HG03175 (cell line): Measurements from ENCODE around the gene BCR.
"Not testable (repeated sequence)": the region's sequence is repeated elsewhere in the genome, so short reads cannot be mapped to it uniquely, and the experiment has no call there.

Source experiments
- ATAC-seq: cut with Tn5 transposase; IDR thresholded peaks from one replicate; pipeline ENCODE4 v1.9.1; 2021; ENCODE audit warnings: mild to moderate bottlenecking, moderate library complexity; ENCODE audit not compliant: unreplicated experiment

The BCR gene

DNA sequence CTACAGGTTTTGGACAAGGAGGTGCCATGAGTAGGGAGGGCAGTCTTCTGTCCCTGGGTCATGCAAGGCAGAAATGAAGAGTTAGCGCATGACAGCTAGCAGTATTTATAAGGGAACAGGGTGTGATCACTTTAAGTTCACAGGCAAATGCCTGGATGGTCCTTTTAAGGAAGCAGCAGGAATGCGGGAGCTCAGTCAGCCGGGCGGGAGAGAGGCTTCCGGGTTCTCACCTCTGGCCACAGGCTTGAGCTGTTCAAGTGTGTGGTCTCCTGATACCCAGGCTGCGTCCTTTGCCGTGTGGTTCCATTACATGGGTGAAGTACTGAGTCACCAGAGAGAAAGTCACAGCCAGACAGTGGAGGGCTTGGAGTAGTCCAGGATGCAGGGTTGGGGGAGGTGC is 105.4 kb downstream of the BCR start:
- ATAC-seq = no peak

DNA sequence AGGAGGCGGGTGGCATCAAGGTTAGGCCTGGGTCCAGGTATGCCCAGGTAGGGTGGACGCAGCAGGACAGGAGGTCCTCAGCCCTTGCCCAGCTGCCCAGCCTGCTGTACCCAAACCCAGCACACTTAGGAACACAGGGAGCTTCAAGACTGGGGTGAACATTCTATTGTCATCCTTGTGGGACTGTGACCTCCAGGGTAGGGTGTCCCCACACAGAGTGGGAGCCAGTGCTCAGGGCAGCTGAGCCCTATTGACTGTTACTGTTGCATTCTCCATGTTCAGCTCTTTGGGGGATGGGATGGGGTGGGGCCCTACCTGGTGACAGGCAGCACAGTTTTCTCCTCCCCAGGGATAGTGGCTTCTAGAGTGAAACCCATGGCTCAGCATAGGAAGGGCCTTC is 106.0 kb downstream of the BCR start:
- no peak for ATAC-seq

DNA sequence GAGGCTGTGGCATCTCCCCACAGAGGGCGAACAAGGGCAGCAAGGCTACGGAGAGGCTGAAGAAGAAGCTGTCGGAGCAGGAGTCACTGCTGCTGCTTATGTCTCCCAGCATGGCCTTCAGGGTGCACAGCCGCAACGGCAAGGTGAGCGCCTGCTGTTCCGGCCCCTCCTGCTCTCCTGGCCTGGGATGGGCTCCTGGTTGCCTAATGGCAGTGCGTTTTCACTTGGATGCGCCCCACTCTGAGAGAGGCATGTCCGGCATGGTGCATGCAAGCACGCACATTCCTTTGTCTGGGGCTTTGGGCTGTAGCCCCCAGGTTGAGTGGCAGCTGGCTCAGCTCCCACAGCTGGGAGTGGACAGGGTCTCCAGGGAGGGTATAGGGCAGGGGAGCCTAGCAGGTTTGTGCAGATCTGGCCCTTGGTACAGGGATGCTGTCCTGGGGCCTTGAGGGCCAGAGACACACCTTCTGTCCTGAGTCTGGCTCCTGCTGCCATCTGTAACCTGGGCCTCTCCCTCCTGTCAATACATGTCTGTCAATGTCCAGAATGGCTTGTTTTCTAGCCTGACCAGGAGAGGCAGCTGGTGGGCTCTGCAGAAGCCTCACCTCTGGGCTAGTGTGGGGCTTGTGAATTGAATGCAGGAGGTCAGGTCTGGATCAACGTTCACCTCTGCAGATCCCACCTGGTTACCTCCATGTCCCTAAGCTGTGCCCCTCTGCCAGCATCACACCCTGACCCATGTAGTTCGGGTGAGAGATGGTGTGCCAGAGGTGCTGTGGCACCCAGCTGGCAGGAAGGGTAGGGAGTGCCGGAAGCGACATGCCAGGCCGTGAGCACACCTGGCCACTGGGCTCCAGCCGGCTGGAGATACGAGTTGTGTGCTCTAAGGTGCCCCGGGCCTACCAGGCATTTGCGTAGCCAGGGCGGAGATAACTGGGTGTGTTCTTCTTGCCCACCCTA is 107.1 kb downstream of the BCR start:
- no peak for ATAC-seq

DNA sequence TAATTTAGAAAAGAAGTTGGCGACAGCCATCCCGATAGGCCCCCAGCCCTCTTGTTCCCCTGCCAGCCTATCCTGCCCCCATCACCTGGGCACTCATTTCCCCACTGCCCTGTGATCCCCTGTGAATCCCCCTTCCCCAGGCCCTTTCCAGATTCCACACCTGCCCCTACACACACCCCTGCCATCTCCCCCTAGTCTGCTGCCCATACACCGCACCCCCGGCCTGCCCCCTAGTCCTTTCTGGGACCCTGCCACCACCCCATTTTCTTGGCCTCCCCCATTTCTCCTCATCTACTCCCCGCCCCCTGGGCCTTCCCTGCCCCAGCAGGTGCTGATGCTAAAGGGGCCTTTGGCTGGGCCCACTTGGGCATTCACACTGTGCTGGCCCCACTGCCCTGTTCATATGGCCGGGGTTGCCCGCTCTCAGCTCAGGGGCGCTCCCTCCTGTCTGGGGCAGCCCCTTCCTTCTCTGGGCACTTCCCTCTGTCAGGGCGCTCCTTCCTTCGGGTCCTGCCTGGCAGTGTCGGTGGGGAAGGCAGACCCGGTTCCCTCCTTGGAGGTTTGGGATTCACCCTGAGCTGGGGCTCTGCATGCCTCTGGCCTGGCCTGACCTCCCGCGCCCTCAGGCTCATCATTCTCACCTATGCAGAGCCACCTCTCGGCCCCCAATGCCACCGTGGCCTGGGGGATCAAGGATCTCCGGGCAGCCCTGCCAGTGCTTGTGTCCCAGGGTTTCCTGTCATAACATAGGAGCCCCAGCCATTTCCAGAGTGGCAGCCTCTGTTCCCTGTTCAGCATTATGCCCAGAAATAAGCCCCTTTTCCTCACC is 108.2 kb downstream of the BCR start:
- ATAC-seq = no peak

DNA sequence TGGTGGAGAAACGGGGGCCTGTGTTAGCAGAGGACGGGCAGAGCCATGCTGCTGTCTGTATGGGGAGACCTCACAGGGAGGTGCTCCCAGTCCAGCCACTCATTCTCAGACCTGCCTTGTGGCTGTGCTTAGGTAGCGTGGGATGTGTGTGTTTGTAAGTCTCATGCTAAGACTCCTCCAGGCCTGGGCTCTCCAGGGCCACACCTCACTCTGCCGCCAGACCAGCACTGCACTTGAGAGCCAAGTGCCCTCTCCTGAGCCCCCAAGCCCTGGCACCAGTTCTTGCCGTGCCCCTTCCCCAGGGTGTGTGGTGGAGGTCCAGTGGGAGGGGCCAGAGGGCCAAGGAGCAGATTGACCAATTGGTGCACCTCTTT is 108.8 kb downstream of the BCR start:
- ATAC-seq = no peak

DNA sequence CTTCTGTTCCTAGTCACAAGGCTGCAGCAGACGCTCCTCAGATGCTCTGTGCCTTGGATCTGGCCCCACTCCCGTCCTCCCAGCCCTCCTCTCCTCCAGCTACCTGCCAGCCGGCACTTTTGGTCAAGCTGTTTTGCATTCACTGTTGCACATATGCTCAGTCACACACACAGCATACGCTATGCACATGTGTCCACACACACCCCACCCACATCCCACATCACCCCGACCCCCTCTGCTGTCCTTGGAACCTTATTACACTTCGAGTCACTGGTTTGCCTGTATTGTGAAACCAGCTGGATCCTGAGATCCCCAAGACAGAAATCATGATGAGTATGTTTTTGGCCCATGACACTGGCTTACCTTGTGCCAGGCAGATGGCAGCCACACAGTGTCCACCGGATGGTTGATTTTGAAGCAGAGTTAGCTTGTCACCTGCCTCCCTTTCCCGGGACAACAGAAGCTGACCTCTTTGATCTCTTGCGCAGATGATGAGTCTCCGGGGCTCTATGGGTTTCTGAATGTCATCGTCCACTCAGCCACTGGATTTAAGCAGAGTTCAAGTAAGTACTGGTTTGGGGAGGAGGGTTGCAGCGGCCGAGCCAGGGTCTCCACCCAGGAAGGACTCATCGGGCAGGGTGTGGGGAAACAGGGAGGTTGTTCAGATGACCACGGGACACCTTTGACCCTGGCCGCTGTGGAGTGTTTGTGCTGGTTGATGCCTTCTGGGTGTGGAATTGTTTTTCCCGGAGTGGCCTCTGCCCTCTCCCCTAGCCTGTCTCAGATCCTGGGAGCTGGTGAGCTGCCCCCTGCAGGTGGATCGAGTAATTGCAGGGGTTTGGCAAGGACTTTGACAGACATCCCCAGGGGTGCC is 109.8 kb downstream of the BCR start:
- ATAC-seq = no peak

DNA sequence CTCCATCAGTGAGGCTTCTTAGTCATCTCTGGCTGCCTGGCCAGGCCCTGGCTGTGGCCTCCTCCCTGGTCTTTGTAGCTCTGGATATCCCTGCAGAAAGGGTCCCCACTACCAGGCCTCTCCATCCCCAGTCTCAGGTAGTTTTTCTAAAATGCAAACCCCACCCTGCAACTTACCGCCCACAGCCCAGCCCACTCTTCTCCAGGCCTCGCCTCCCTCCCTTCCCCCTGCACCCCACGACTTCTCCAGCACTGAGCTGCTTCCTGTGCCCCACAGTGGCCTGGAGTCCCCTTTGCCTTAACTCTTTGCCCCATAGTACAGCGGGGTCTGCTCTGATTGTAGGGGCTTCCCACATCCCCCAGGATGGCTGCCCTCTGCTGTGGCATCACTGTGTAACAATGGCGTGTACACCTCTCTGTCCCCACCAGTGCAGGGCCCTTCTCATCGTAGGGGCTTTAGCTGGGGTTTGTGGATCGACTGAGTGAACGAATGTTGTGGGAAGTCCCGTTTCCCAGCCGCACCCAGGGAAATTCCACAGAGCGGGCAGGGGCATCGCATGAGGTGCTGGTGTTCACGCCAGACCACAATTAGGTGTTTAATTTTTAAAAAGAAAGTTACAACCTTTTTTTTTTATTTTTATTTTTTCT is 111.6 kb downstream of the BCR start:
- no peak for ATAC-seq

DNA sequence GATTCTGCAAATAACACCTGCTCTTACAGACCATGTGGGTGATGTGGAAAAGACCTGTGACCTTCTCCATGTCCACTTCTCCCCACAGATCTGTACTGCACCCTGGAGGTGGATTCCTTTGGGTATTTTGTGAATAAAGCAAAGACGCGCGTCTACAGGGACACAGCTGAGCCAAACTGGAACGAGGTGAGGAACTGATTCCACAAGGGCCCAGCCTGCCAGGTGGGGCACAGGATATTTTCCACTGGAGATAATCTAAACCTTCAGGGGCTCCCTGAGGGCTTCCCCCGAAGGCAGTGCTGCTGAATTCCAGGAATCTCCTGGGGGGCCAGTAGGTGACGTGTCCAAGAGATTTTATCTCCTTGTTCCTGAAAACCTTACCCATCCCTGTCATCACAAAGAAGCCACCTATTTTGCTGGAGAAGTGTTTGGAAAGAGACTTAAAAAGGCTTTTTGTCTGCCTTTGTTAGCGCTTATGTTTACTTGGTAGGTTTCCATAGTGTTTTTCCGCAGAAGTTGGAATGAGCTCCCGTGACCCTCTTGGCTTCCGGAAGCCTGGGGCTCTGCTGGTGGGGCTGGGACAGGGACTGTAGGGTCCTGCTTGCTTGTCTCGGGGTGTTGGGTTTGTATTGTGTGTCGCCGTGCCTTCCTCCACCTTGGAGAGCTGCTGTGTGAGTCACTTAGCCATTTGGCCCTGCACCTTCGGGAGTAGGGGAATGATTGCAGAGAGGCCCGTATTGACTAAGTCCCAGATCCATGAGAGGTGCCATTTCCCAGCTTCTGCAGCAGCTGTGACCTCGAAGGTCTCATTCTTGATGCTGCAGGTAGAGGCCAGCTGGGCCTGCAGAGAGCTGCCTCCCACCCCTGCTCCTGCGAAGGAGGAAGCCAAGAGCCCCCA is 112.4 kb downstream of the BCR start:
- no peak for ATAC-seq

DNA sequence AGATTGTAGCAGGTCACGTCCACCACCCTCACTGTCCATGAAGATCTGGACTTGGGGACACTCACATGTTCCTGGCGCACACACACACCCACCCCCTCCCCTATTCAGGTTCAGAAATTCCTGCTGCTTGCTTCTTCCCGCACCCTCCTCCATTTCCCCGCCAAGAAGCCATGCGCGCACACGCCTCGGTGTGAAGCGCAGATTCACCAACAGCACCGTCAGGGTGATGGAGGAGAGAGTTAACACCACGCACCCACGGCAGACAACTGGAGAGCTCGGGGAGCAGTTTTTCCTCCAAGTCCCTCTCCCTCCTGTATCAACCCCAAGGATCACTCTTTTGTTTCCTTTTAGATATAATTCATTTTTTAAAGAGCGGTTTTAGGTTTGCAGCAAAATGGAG is 113.4 kb downstream of the BCR start:
- ATAC-seq = no peak

DNA sequence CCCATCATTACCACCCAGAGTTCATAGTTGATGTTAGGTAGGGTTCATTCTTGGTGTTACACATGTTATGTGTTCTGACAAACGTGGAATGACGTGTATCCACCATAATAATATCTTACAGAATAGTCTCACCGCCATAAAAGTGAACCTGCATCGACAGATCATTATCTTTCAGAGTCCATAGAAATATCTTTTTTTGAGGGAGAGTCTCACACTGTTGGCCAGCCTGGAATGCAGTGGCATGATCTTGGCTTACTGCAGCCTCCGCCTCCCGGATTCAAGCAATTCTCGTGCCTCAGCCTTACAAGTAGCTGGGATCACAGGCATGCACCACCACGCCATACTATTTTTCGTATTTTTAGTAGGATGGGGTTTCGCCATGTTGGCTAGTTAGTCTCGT is 113.9 kb downstream of the BCR start:
- no peak for ATAC-seq

DNA sequence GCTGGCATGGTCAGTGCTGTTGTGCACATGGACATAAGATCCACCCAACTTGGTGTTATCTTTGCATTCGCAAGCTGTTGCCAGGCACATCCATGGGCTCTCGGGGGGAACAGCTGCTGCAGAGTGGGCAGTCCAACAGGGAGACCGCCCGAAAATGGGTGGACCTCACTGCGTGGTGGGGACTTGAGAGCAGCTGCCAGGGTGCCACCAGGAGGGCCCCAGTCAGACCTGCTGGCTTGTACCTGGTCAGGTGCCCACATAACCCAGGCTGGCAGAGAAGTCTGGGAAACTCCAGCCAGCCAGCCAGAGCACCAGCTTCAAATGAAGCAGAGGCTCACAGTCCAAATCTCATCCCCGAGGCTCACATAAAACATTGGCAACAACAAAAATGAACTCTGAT is 120.2 kb downstream of the BCR start:
- ATAC-seq = no peak

DNA sequence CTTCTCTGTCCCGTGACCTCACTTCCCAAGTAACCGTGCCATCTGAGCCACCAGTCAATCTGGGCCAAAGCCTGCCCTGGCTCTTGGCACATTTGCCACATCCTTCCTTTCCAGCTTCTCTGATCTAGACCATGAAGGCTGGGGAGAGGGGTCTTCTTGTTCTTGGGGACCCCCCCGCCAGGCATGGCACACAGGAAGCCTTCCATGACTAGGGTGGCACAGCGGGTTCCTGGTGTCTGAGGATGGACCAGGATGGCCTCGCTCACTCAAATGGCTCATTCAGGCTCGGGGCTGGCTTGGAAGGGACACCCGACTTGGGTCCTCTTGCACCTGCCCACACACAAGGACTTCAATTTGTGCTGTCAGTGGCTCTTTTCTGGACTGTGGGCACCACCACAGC is 121.3 kb downstream of the BCR start:
- no peak for ATAC-seq

DNA sequence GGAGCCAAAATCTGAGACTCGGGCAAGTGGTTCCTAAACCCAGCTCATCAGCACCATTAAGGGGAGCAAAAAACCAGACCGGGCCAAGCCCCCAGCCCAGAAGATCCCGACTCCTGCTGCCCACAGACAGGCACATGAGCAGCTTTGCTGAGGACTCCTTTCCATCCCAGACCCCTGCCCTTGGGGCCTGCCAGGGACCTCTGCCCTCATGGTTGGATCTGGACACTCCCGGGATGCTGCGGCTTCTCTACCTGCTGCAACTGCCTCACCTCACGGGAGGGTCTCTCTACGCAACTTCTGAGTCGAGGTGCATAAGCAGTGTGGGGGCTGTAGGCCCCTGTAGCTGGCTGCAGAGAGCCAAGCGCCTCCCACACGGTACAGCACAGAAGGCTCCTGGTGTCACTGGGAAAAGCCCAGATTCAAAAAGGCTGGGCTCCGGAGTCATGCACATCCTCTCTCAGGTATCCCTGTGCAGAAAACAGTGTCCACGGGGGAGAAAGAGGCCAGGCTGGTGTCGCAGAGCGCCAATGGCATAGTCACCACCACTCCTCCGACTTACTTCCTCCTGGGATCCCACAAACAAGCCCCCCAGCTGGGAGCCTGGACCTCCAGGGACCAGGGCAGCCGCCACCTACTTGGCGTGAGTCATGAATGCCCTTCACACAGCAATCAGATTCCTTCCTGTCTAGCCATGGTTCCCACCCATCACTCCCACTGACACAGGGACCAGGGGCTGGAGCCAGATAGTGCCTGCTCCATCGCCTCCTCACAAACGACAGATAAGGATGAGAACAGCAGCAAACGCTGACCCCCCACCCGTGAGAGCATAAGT is 122.1 kb downstream of the BCR start:
- no peak for ATAC-seq

DNA sequence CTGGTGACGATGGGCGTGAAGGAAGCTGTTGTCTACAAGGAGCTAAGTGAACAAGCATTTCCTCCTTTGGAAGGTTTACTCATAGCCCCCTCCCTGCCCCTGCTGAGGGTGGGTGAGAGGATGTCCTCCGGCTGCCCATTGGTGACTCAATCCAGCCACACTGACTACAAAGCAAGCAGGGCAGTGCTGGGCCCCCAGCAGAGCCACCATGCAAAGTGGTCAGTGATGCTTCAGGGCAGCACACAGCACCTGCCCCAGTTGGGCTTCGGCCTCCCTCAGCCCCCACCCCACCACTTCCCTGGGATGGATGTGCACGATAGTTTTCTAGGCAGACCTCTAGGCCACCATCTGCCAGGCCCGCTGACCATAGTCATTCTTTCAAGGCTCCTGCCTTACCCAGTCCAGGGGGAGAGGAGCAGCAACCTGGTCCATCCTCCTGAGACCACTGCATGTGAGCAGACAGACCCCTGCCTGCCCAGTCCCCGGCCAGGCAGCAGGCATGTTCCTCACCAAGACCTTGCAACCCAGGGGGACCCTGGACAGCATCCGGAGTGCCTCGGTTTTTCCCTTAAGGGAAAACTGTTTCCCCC is 125.1 kb downstream of the BCR start:
- no peak for ATAC-seq

DNA sequence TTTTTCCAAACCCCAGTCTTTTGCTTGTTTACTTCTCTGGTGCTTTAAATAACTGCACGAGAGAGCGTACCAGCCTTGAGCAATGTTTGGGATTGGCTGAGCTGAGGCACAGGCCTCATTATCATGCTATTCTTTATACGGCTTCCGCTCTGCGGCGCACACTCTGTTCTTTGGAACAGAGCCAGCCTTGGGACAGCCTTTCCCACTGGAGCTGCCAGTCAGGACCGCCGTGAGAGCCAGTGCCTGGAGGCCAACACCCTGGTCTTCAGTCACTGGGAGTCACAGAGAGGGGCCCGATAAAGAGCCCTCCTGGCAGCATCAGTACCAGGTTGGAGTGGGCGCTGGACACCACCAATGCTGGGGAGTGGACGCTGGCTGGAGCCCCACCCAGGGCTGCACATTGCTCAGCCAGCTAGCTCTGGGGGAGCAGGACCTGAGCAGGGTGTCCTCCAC is 125.6 kb downstream of the BCR start:
- no peak for ATAC-seq

DNA sequence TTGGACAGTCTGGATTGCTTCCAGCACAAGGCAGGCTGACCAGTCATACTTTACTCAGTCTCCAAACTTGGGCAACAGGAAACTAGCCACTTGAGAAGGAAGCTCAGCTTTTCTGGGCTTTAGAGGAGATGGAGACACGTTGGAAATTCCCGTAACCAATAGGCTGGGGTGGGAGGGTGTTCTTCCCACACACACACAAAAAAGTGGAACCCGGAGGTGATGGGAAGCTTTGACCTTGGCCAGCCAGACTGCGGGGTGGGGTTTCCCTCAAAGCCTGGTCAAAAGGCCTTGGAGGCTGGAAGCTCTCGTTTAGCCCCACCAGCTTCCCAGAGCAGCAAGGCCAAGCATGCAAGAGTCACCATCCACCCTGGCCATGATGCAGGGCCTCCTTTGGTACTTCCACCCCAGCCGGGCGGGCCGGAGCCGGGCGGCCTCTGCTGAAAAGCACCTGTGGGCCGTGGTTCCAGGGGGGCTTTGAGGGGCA is 126.2 kb downstream of the BCR start:
- no peak for ATAC-seq

DNA sequence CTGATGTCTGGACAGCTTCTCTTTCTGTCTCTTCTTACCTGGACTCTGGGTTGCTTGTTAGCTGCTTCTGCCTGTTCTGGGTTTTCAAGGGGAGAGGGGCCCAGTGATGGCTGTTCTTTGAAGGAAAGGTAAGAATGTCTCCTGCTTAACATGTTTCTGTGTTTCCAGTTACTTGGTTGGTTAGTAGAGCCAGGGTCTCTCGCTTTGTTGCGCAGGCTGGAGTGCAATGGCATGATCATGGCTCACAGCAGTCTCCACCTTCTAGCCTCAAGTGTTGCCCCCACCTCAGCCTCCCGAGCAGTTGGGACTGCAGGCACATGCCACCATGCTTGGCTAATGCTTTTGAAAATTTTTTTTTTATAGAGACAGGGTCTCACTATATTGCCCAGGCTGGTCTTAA is 126.6 kb downstream of the BCR start:
- no peak for ATAC-seq

DNA sequence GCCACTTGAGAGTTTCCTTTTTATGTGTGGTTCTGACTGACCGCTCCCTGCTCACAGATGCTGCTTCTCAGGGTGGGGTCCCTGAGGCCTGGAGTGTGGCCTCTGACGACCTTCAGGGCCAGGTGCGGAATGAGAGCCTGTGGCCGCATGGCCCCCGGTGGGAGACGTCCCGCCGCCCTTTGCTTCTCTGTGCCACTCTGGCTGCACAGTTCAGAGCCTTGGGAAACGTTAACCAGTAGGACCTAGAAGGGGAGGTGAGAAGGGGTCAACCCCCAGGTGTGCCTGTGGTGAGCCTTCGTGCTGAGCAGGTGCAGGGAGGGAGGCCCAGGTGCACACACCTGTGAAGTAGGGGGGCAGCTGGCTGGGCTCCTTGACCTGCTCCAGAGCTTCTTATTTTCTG is 127.2 kb downstream of the BCR start:
- not testable (repeated sequence) for ATAC-seq
